ENCODE data around the gene KLHDC10.

The KLHDC10 gene

GRCh38 chr7:130112662-130113425 is 42.5 kb downstream of the KLHDC10 start:
- TF ChIP-seq POLR2AphosphoS5 (IDR thresholded peaks at IDR 0.05; ENCODE audit: low read depth, low read length): no peak
- TF ChIP-seq TAF1 (IDR thresholded peaks at IDR 0.05; ENCODE audit: borderline replicate concordance, insufficient read depth, low read length): no peak
- TF ChIP-seq FOXP2 (optimal IDR thresholded peaks at IDR 0.05; ENCODE audit: borderline replicate concordance, extremely low read depth, extremely low read length, insufficient read depth): no peak
- no peak for TF ChIP-seq REST (IDR thresholded peaks at IDR 0.05; ENCODE audit: insufficient read depth in 1 of 2, low read depth in 2 of 2, low read length in 2 of 2)
- TF ChIP-seq SIN3A (IDR thresholded peaks at IDR 0.05; ENCODE audit: borderline replicate concordance, insufficient read depth, low read length): no peak

GRCh38 chr7:130113887-130114286 is 43.6 kb downstream of the KLHDC10 start:
- TF ChIP-seq REST (IDR thresholded peaks at IDR 0.05; ENCODE audit: insufficient read depth in 1 of 2, low read depth in 2 of 2, low read length in 2 of 2) (no peak), POLR2AphosphoS5 (IDR thresholded peaks at IDR 0.05; ENCODE audit: low read depth, low read length) (no peak), FOXP2 (optimal IDR thresholded peaks at IDR 0.05; ENCODE audit: borderline replicate concordance, extremely low read depth, extremely low read length, insufficient read depth) (no peak), SIN3A (IDR thresholded peaks at IDR 0.05; ENCODE audit: borderline replicate concordance, insufficient read depth, low read length) (no peak), TAF1 (IDR thresholded peaks at IDR 0.05; ENCODE audit: borderline replicate concordance, insufficient read depth, low read length) (no peak)

- TF ChIP-seq TAF1 (IDR thresholded peaks at IDR 0.05; ENCODE audit: borderline replicate concordance, insufficient read depth, low read length) (no peak), REST (IDR thresholded peaks at IDR 0.05; ENCODE audit: insufficient read depth in 1 of 2, low read depth in 2 of 2, low read length in 2 of 2) (no peak), FOXP2 (optimal IDR thresholded peaks at IDR 0.05; ENCODE audit: borderline replicate concordance, extremely low read depth, extremely low read length, insufficient read depth) (no peak), POLR2AphosphoS5 (IDR thresholded peaks at IDR 0.05; ENCODE audit: low read depth, low read length) (no peak), SIN3A (IDR thresholded peaks at IDR 0.05; ENCODE audit: borderline replicate concordance, insufficient read depth, low read length) (no peak)
These were observed 44.0 kb downstream of the KLHDC10 start for GRCh38 chr7:130114374-130114773.

GRCh38 chr7:130114776-130115175 is 44.4 kb downstream of the KLHDC10 start:
- TF ChIP-seq TAF1 (IDR thresholded peaks at IDR 0.05; ENCODE audit: borderline replicate concordance, insufficient read depth, low read length) (no peak), REST (IDR thresholded peaks at IDR 0.05; ENCODE audit: insufficient read depth in 1 of 2, low read depth in 2 of 2, low read length in 2 of 2) (no peak), FOXP2 (optimal IDR thresholded peaks at IDR 0.05; ENCODE audit: borderline replicate concordance, extremely low read depth, extremely low read length, insufficient read depth) (no peak), SIN3A (IDR thresholded peaks at IDR 0.05; ENCODE audit: borderline replicate concordance, insufficient read depth, low read length) (no peak), POLR2AphosphoS5 (IDR thresholded peaks at IDR 0.05; ENCODE audit: low read depth, low read length) (no peak)
